ENCODE measurements around the gene IRAK1BP1.

The IRAK1BP1 gene

GRCh38 chr6:78835817-78836216, 31.5 kb upstream of the IRAK1BP1 start:
- no peaks in the 10 kb centered on the region for H3K27me3 ChIP-seq (ENCODE audit: low read length)
- H3K9me2 ChIP-seq (replicated peaks; ENCODE audit: insufficient read depth, low read length), result no peaks in the 10 kb centered on the region
- H3K4me2 ChIP-seq (ENCODE audit: low read depth, low read length, poor library complexity, severe bottlenecking), result no peak overlapping the region
- no peaks in the 10 kb centered on the region for H3F3A ChIP-seq (ENCODE audit: insufficient read depth)
- H3K4me3 ChIP-seq (ENCODE audit: insufficient read depth, low read length, poor library complexity, severe bottlenecking), result no peak overlapping the region
- H3K27ac ChIP-seq (ENCODE audit: low read depth, low read length), result no peak overlapping the region
- no peak for TF ChIP-seq EZH2phosphoT487 (conservative IDR thresholded peaks at IDR 0.05; ENCODE audit: low read length)
- TF ChIP-seq CTCF (IDR thresholded peaks at IDR 0.05; ENCODE audit: insufficient read depth, low read length, poor library complexity, severe bottlenecking), result no peak
- H3K9ac ChIP-seq (ENCODE audit: low read length), result no peak overlapping the region
- no peaks in the 10 kb centered on the region for H4K20me1 ChIP-seq (ENCODE audit: low read depth, low read length)
- no peak overlapping the region for H2AFZ ChIP-seq (ENCODE audit: low read depth, low read length, severe bottlenecking)
- no peaks in the 10 kb centered on the region for H3K79me2 ChIP-seq (ENCODE audit: insufficient read depth, low read length)
- H3K36me3 ChIP-seq (ENCODE audit: low read length), result no peaks in the 10 kb centered on the region
- no peaks in the 10 kb centered on the region for H3K9me3 ChIP-seq (ENCODE audit: insufficient read depth, low read length)

GRCh38 chr6:78836598-78836997, 30.8 kb upstream of the IRAK1BP1 start:
- Histone ChIP-seq H3F3A (ENCODE audit: insufficient read depth) (no peaks in the 10 kb centered on the region), H3K9me2 (replicated peaks; ENCODE audit: insufficient read depth, low read length) (no peaks in the 10 kb centered on the region), H3K4me2 (ENCODE audit: low read depth, low read length, poor library complexity, severe bottlenecking) (no peak overlapping the region), H3K9ac (ENCODE audit: low read length) (no peak overlapping the region), H3K9me3 (ENCODE audit: insufficient read depth, low read length) (no peaks in the 10 kb centered on the region), H4K20me1 (ENCODE audit: low read depth, low read length) (no peaks in the 10 kb centered on the region), H3K79me2 (ENCODE audit: insufficient read depth, low read length) (no peaks in the 10 kb centered on the region), H3K27me3 (ENCODE audit: low read length) (no peaks in the 10 kb centered on the region), H3K36me3 (ENCODE audit: low read length) (no peaks in the 10 kb centered on the region), H3K4me3 (ENCODE audit: insufficient read depth, low read length, poor library complexity, severe bottlenecking) (no peak overlapping the region), H2AFZ (ENCODE audit: low read depth, low read length, severe bottlenecking) (no peak overlapping the region), H3K27ac (ENCODE audit: low read depth, low read length) (no peak overlapping the region)
- TF ChIP-seq CTCF (IDR thresholded peaks at IDR 0.05; ENCODE audit: insufficient read depth, low read length, poor library complexity, severe bottlenecking) (no peak), EZH2phosphoT487 (conservative IDR thresholded peaks at IDR 0.05; ENCODE audit: low read length) (no peak)

- Histone ChIP-seq H3F3A (ENCODE audit: insufficient read depth) (no peaks in the 10 kb centered on the region), H3K27ac (ENCODE audit: low read depth, low read length) (no peak overlapping the region), H3K4me3 (ENCODE audit: insufficient read depth, low read length, poor library complexity, severe bottlenecking) (no peak overlapping the region), H2AFZ (ENCODE audit: low read depth, low read length, severe bottlenecking) (no peak overlapping the region), H3K4me2 (ENCODE audit: low read depth, low read length, poor library complexity, severe bottlenecking) (no peak overlapping the region), H3K79me2 (ENCODE audit: insufficient read depth, low read length) (no peaks in the 10 kb centered on the region), H3K36me3 (ENCODE audit: low read length) (no peaks in the 10 kb centered on the region), H3K9me3 (ENCODE audit: insufficient read depth, low read length) (no peaks in the 10 kb centered on the region), H3K9ac (ENCODE audit: low read length) (no peak overlapping the region), H3K9me2 (replicated peaks; ENCODE audit: insufficient read depth, low read length) (no peaks in the 10 kb centered on the region), H4K20me1 (ENCODE audit: low read depth, low read length) (no peaks in the 10 kb centered on the region), H3K27me3 (ENCODE audit: low read length) (no peaks in the 10 kb centered on the region)
- TF ChIP-seq CTCF (IDR thresholded peaks at IDR 0.05; ENCODE audit: insufficient read depth, low read length, poor library complexity, severe bottlenecking), result no peak
- TF ChIP-seq EZH2phosphoT487 (conservative IDR thresholded peaks at IDR 0.05; ENCODE audit: low read length), result no peak
Measured at GRCh38 chr6:78841111-78841510, 26.2 kb upstream of the IRAK1BP1 start.

Measured in SU-DHL-6 (cell line).